ENCODE data around the gene SLC39A1. TPM values are rescaled to one million over a fixed set of nuclear protein-coding genes. Genes with fewer than 3 reads are reported as not detected.

SLC39A1 gene
- total RNA-seq, 2 donors from 2014 or later = 56.7 to 95.4 TPM

DNA sequence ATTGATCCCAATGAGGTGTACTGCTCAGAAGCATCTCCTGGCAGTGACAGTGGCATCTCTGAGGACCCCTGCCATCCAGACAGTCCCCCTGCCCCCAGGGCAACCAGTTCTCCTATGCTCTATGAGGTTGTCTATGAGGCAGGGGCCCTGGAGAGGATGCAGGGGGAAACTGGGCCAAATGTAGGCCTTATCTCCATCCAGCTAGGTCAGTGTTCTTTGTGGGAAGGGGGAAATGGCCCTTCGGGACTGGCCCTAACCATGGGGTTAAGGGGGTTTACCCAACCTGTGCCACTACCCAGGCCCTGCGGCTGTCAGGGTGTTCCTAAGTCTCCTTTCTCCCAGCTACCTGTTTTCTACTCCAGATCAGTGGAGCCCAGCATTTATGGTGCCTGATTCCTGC, 5.6 kb upstream of the SLC39A1 start:
- H3K4me1 ChIP-seq = peaks cover 0 to 33% of the 10 kb centered on the region in 2 donors
- H3K36me3 ChIP-seq = peaks cover 9% of the 10 kb centered on the region
- H3K27me3 ChIP-seq = no peaks in the 10 kb centered on the region
- no peaks in the 10 kb centered on the region for H3K9me3 ChIP-seq
- no peak for DNase-seq (ENCODE audit: low spot score)
- no peak overlapping the region for H3K27ac ChIP-seq
- no peak overlapping the region for H3K4me3 ChIP-seq
- TF ChIP-seq, protein P1, sequence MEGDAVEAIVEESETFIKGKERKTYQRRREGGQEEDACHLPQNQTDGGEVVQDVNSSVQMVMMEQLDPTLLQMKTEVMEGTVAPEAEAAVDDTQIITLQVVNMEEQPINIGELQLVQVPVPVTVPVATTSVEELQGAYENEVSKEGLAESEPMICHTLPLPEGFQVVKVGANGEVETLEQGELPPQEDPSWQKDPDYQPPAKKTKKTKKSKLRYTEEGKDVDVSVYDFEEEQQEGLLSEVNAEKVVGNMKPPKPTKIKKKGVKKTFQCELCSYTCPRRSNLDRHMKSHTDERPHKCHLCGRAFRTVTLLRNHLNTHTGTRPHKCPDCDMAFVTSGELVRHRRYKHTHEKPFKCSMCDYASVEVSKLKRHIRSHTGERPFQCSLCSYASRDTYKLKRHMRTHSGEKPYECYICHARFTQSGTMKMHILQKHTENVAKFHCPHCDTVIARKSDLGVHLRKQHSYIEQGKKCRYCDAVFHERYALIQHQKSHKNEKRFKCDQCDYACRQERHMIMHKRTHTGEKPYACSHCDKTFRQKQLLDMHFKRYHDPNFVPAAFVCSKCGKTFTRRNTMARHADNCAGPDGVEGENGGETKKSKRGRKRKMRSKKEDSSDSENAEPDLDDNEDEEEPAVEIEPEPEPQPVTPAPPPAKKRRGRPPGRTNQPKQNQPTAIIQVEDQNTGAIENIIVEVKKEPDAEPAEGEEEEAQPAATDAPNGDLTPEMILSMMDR (IDR thresholded peaks at IDR 0.05) = no peak

GRCh38 chr1:153968408-153968807, 5.1 kb upstream of the SLC39A1 start:
- no peak for DNase-seq (ENCODE audit: low spot score)
- peaks cover 3% of the 10 kb centered on the region for H3K36me3 ChIP-seq
- peak overlapping the region; percentile 55 to 65 for H3K4me3 ChIP-seq
- H3K27me3 ChIP-seq = no peaks in the 10 kb centered on the region
- H3K4me1 ChIP-seq = peaks cover 0 to 35% of the 10 kb centered on the region in 2 donors
- H3K9me3 ChIP-seq = no peaks in the 10 kb centered on the region
- TF ChIP-seq, protein P1 (IDR thresholded peaks at IDR 0.05) = no peak
- peak overlapping the region in 1 of 2 donors; percentile 91 for H3K27ac ChIP-seq

DNA sequence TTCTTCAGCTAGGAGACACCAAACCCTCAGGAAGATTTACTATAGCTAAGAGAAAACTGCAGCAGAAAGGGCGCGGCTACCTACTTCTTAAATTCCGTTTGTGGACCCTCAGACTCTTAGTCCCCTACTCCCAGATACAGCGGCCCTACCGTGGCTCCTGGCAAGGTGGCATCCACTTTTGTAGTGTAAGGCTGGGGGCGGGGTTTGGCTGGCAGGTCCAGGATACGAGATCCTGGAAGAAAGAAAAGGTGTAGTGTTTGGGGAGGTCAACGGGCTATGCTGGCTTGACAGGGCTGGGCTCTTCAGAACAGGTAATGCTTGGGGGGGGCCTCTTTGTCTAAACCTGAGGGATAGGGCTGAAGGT, 4.6 kb upstream of the SLC39A1 start:
- H3K4me1 ChIP-seq = peaks cover 0 to 36% of the 10 kb centered on the region in 2 donors
- no peaks in the 10 kb centered on the region for H3K27me3 ChIP-seq
- no peaks in the 10 kb centered on the region for H3K9me3 ChIP-seq
- peak overlapping the region; percentile 55 to 65 for H3K4me3 ChIP-seq
- TF ChIP-seq, protein P1 (IDR thresholded peaks at IDR 0.05) = peak in 1 of 2 donors; percentile 7
- no peak for DNase-seq (ENCODE audit: low spot score)
- peak overlapping the region; percentile 91 for H3K27ac ChIP-seq
- no peaks in the 10 kb centered on the region for H3K36me3 ChIP-seq

DNA sequence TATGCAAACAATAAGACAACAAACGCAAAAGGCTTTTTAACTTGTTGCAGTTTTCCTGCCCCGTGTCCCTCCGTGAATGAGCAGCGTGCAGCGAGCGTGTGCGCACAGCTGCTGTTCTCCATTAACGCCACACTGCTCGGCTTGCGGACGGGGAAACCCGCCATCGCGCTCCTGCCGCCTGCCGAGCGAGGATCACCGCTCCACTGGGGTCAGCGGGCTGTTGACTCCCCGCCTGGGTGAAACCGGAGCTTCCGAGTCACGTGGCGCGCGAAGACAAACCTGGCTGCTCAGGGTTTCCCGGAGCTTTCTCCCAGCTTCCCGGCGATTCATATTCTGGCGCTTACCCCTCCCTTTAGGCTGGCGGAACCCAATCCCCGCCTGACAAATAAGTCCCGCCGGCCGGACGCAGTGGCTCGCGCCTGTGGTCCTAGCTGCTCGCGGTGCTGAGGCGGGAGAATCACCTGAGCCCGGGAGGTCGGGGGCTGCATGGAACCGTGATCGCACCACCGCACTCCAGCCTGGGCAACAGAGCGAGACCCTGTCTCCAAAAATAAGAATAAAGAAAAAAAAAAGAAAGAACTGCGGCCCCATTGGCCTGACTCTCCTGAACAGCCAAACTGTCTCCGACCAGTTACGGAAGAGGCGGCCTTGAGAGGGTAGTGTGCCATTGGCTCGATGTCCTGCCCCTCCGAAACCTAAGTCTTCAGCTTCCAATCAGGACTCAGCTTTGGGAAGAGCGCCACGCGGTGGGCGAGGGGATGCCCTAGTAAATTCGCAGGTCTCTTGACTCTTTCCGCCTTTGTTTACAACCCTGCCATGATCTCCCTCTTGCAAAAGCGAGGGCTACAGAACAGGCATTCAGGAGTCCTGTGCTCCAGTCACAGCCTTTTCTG, 4.0 kb upstream of the SLC39A1 start, which contains the start of gene CREB3L4:
TSS of gene CREB3L4 (plus strand) at position 796 of the 893 bp plus-strand sequence. CDS start 624 bp downstream, outside the sequence.
- H3K9me3 ChIP-seq = no peaks in the 10 kb centered on the region
- H3K4me1 ChIP-seq = peaks cover 0 to 43% of the 10 kb centered on the region in 2 donors
- H3K4me3 ChIP-seq = peak within 1 kb of the TSS; percentile 55 to 65
- no peaks in the 10 kb centered on the region for H3K36me3 ChIP-seq
- no peaks in the 10 kb centered on the region for H3K27me3 ChIP-seq
- peak within 1 kb of the TSS; percentile 91 for H3K27ac ChIP-seq
- TF ChIP-seq, protein P1 (IDR thresholded peaks at IDR 0.05) = peak; percentile 34 to 61
- DNase-seq (ENCODE audit: low spot score) = peak; percentile 95

- Histone ChIP-seq H3K27ac (peak overlapping the region; percentile 97 to 98), H3K4me1 (peaks cover 0 to 76% of the 10 kb centered on the region in 2 donors), H3K4me3 (peak overlapping the region; percentile 79 to 81), H3K9me3 (no peaks in the 10 kb centered on the region), H3K27me3 (no peaks in the 10 kb centered on the region), H3K36me3 (peaks cover 16% of the 10 kb centered on the region)
- no peak for DNase-seq (ENCODE audit: low spot score)
- TF ChIP-seq, protein P1 (IDR thresholded peaks at IDR 0.05) = no peak
Measured at GRCh38 chr1:153963850-153964331, 554 bp upstream of the SLC39A1 start.
